ENCODE data around the gene XIST. TPM values are rescaled to one million over a fixed set of nuclear protein-coding genes. Genes with fewer than 3 reads are reported as not detected.
"Not testable (repeated sequence)": the region's sequence is repeated elsewhere in the genome, so short reads cannot be mapped to it uniquely, and the experiment has no call there.

The XIST gene
- total RNA-seq, 2 donors from 2014 or later, result 0.11 to 262 TPM

- Mint-ChIP-seq H3K9me3 (no peaks in the 10 kb centered on the region), H3K4me3 (no peak overlapping the region), H3K27me3 (no peaks in the 10 kb centered on the region), H3K27ac (no peak overlapping the region), H3K4me1 (ENCODE audit: low read depth in 2 of 2) (no peaks in the 10 kb centered on the region), H3K36me3 (no peaks in the 10 kb centered on the region)
- DNase-seq (ENCODE audit: low spot score) (no peak), ATAC-seq (no peak)
These were observed 34.9 kb downstream of the XIST start for GRCh38 chrX:73817393-73818199.

DNA sequence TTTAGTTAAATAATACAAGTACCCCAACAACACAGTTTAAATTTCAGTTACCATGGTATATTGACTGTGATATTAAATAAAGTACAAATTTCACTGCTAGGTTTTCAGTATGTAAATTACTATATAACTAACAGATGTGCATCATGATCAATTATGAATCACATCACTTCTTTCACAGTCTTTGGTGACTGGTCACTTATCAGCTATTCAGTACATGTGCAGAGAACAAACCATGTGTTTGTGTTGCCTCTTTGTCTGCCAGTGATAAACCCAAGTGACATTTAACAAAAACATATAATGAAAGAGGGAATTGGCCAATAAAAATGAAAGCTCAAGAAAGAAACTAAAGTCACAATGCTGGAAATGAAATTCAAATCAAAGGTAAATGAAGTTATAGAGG lies 40.3 kb downstream of the XIST start:
- Mint-ChIP-seq H3K4me3 (no peak overlapping the region), H3K27ac (no peak overlapping the region), H3K36me3 (no peaks in the 10 kb centered on the region), H3K9me3 (no peaks in the 10 kb centered on the region), H3K27me3 (peaks cover 2 to 11% of the 10 kb centered on the region in 2 donors), H3K4me1 (ENCODE audit: low read depth in 2 of 2) (no peaks in the 10 kb centered on the region)
- DNase-seq (ENCODE audit: low spot score), result no peak
- no peak for ATAC-seq

DNA sequence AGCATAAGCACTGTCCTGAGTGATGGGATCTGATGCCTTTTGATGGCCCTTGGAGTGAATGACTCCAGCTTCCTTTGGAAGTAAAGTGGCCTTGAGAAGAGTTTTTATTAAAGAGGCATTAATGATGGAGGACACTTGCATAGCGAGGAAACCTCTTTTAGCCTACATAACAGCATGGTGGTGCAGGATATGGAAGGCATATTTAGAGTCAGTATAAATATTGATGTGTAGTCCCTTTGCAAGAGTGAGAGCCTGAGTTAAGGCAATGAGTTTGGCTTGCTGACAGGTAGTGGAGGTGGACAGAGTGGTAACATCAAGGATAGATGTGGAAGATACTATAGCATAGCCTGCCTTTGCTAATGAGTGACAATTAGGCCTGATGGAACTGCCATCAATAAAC lies 48.4 kb downstream of the XIST start:
- H3K4me1 Mint-ChIP-seq (ENCODE audit: low read depth in 2 of 2); H3K9me3 Mint-ChIP-seq; H3K27ac Mint-ChIP-seq; DNase-seq (ENCODE audit: low spot score); ATAC-seq; H3K36me3 Mint-ChIP-seq; H3K4me3 Mint-ChIP-seq: not testable (repeated sequence)
- peaks cover 2 to 11% of the 10 kb centered on the region in 2 donors for H3K27me3 Mint-ChIP-seq

DNA sequence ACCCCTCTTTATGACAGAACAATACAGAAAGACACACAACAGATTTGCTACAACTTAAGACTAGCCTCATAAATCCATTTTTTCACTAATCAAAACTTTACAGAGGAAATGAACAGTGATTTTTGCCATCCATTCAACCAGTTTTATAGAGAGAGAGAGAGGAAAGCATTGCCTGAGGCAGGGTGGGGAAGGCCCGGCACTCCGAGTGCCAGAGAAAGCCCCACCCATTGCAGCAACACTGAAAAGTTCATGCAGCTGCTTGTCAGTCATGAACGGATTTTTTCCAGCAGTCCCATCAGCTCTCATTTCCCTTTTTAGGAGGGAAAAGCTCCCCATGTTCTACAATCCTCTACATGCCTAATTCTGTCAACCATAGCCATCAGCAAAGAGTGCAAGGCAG lies 52.6 kb downstream of the XIST start:
- peaks cover 0 to 3% of the 10 kb centered on the region in 2 donors for H3K27me3 Mint-ChIP-seq
- H3K4me1 Mint-ChIP-seq (ENCODE audit: low read depth in 2 of 2), result no peaks in the 10 kb centered on the region
- H3K9me3 Mint-ChIP-seq, result no peaks in the 10 kb centered on the region
- no peak overlapping the region for H3K27ac Mint-ChIP-seq
- H3K36me3 Mint-ChIP-seq, result no peaks in the 10 kb centered on the region
- DNase-seq (ENCODE audit: low spot score) (no peak), ATAC-seq (no peak)
- H3K4me3 Mint-ChIP-seq, result no peak overlapping the region

GRCh38 chrX:73792511-73792910 lies 60.0 kb downstream of the XIST start:
- not testable (repeated sequence) for H3K9me3 Mint-ChIP-seq; ATAC-seq; H3K4me3 Mint-ChIP-seq; H3K36me3 Mint-ChIP-seq; H3K27me3 Mint-ChIP-seq; DNase-seq (ENCODE audit: low spot score); H3K27ac Mint-ChIP-seq; H3K4me1 Mint-ChIP-seq (ENCODE audit: low read depth in 2 of 2)

DNA sequence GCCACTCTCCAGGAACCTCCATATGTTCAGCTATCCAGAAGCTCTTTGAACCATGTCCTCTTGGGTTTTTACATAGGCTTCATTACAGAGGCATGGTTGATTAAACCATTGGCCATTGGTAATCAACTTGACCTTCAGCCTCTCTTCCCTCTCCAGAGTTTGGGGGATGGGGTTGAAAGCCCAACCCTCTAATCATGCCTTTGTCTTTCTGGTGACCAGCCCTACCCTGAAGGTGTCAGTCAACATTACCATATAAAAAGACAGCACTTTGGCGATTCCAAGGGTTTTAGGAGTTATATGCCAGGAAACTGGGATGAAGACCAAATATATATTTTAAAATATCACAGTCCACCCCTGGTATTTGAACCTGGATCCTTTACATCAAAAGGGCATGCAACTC lies 67.0 kb downstream of the XIST start:
- no peaks in the 10 kb centered on the region for H3K4me1 Mint-ChIP-seq (ENCODE audit: low read depth in 2 of 2)
- H3K27me3 Mint-ChIP-seq, result peaks cover 6 to 12% of the 10 kb centered on the region in 2 donors
- no peaks in the 10 kb centered on the region for H3K36me3 Mint-ChIP-seq
- DNase-seq (ENCODE audit: low spot score) (no peak), ATAC-seq (no peak)
- H3K27ac Mint-ChIP-seq, result no peak overlapping the region
- peaks cover 3% of the 10 kb centered on the region for H3K9me3 Mint-ChIP-seq
- no peak overlapping the region for H3K4me3 Mint-ChIP-seq

Measured in natural killer cell treated with Interleukin-12 subunit alpha and Interleukin-12 subunit beta and Interleukin-15 and Interleukin-18, amount 100 ng/mL, for 72 hours (primary cell).